Measurements from ENCODE around the gene GAMT.

Gene GAMT

GRCh38 chr19:1389033-1389940, 12.1 kb downstream of the GAMT start:
- TF ChIP-seq POLR2AphosphoS5 (IDR thresholded peaks at IDR 0.05; ENCODE audit: borderline replicate concordance, low read depth, low read length) (no peak), FOXP2 (optimal IDR thresholded peaks at IDR 0.05; ENCODE audit: control extremely low read depth, extremely low read length, insufficient read depth) (no peak), EZH2 (IDR thresholded peaks at IDR 0.05) (no peak)
- H3K27ac ChIP-seq, result no peak overlapping the region
- no peaks in the 10 kb centered on the region for H3K9me3 ChIP-seq (ENCODE audit: low read depth, low read length)
- no peak overlapping the region for H3K9ac ChIP-seq (ENCODE audit: insufficient read length)
- H3K36me3 ChIP-seq (ENCODE audit: insufficient read depth, low read length), result peaks cover 19% of the 10 kb centered on the region; the same call in 1 of the 2 replicates
- no peak overlapping the region for H3K4me3 ChIP-seq
- no peak for DNase-seq (ENCODE audit: low read depth, low spot score)

GRCh38 chr19:1388637-1389026, 12.7 kb downstream of the GAMT start:
- H3K9me3 ChIP-seq (ENCODE audit: low read depth, low read length), result no peaks in the 10 kb centered on the region
- peaks cover 19% of the 10 kb centered on the region; the same call in 1 of the 2 replicates for H3K36me3 ChIP-seq (ENCODE audit: insufficient read depth, low read length)
- H3K27ac ChIP-seq, result no peak overlapping the region
- no peak overlapping the region for H3K4me3 ChIP-seq
- no peak for TF ChIP-seq FOXP2 (optimal IDR thresholded peaks at IDR 0.05; ENCODE audit: control extremely low read depth, extremely low read length, insufficient read depth)
- TF ChIP-seq POLR2AphosphoS5 (IDR thresholded peaks at IDR 0.05; ENCODE audit: borderline replicate concordance, low read depth, low read length), result no peak
- TF ChIP-seq EZH2 (IDR thresholded peaks at IDR 0.05), result no peak
- no peak for DNase-seq (ENCODE audit: low read depth, low spot score)
- no peak overlapping the region for H3K9ac ChIP-seq (ENCODE audit: insufficient read length)

GRCh38 chr19:1387684-1388636, 13.4 kb downstream of the GAMT start:
- no peak for DNase-seq (ENCODE audit: low read depth, low spot score)
- TF ChIP-seq EZH2 (IDR thresholded peaks at IDR 0.05), result no peak
- TF ChIP-seq POLR2AphosphoS5 (IDR thresholded peaks at IDR 0.05; ENCODE audit: borderline replicate concordance, low read depth, low read length), result no peak
- Histone ChIP-seq H3K27ac (no peak overlapping the region), H3K4me3 (no peak overlapping the region), H3K36me3 (ENCODE audit: insufficient read depth, low read length) (peaks cover 19% of the 10 kb centered on the region; the same call in 1 of the 2 replicates), H3K9ac (ENCODE audit: insufficient read length) (no peak overlapping the region), H3K9me3 (ENCODE audit: low read depth, low read length) (no peaks in the 10 kb centered on the region)

GRCh38 chr19:1386945-1387683, 14.2 kb downstream of the GAMT start:
- Histone ChIP-seq H3K27ac (no peak overlapping the region), H3K9ac (ENCODE audit: insufficient read length) (no peak overlapping the region), H3K9me3 (ENCODE audit: low read depth, low read length) (no peaks in the 10 kb centered on the region), H3K4me3 (no peak overlapping the region), H3K36me3 (ENCODE audit: insufficient read depth, low read length) (peaks cover 19% of the 10 kb centered on the region; the same call in 1 of the 2 replicates)
- DNase-seq (ENCODE audit: low read depth, low spot score), result no peak
- TF ChIP-seq EZH2 (IDR thresholded peaks at IDR 0.05) (no peak), FOXP2 (optimal IDR thresholded peaks at IDR 0.05; ENCODE audit: control extremely low read depth, extremely low read length, insufficient read depth) (no peak), POLR2AphosphoS5 (IDR thresholded peaks at IDR 0.05; ENCODE audit: borderline replicate concordance, low read depth, low read length) (no peak)

DNA sequence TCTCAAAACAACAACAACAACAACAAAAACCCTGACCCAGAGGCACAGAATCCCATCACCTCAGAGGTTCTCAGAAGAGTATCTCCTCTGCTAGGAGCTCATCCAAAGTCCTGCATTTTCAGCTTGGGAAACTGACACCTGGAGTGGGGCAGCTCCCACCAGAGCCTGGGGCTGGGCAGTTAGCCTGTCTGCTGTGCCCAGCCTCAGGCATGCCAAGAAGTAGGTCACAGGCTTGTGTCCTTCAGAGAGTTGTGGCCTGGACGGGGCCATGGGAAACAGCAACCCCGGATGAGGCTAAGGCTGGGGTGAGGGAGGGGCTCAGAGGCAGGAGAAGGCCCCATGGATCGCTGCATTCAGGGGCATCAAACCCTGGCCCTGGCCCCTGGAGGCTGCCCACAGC, 15.5 kb downstream of the GAMT start:
- Histone ChIP-seq H3K4me3 (no peak overlapping the region), H3K9ac (ENCODE audit: insufficient read length) (no peak overlapping the region), H3K27ac (no peak overlapping the region), H3K36me3 (ENCODE audit: insufficient read depth, low read length) (peaks cover 16% of the 10 kb centered on the region; the same call in 1 of the 2 replicates), H3K9me3 (ENCODE audit: low read depth, low read length) (no peaks in the 10 kb centered on the region)
- TF ChIP-seq POLR2AphosphoS5 (IDR thresholded peaks at IDR 0.05; ENCODE audit: borderline replicate concordance, low read depth, low read length), result no peak
- TF ChIP-seq FOXP2 (optimal IDR thresholded peaks at IDR 0.05; ENCODE audit: control extremely low read depth, extremely low read length, insufficient read depth), result no peak
- no peak for TF ChIP-seq EZH2 (IDR thresholded peaks at IDR 0.05)
- no peak for DNase-seq (ENCODE audit: low read depth, low spot score)

GRCh38 chr19:1384478-1385110, 16.7 kb downstream of the GAMT start:
- H3K9ac ChIP-seq (ENCODE audit: insufficient read length), result peak overlapping the region; percentile 93
- no peak overlapping the region for H3K27ac ChIP-seq

DNA sequence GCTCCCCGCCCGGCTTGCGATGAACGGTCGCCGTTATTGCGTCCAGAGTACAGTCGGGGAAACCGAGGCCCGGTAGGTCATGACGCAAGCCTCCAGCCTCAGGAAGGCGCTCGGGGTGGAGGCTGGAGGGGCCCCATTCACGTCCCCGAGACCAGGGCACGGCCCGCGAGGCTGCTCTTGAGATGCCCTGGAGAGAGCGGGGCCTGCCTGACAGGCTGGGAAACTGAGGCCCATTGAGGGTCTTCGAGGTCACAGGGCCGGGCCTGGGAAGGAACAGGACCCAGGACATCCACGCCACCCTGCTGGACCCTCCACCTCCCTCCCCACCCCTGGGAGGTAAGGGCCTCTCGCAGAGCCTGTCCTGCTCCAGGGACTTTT, 17.3 kb downstream of the GAMT start:
- TF ChIP-seq FOXP2 (optimal IDR thresholded peaks at IDR 0.05; ENCODE audit: control extremely low read depth, extremely low read length, insufficient read depth), result no peak
- TF ChIP-seq EZH2 (IDR thresholded peaks at IDR 0.05), result no peak
- no peak for TF ChIP-seq POLR2AphosphoS5 (IDR thresholded peaks at IDR 0.05; ENCODE audit: borderline replicate concordance, low read depth, low read length)
- Histone ChIP-seq H3K4me3 (peak overlapping the region; percentile 91), H3K27ac (peak overlapping the region; percentile 95), H3K9ac (ENCODE audit: insufficient read length) (peak overlapping the region; percentile 93), H3K36me3 (ENCODE audit: insufficient read depth, low read length) (peaks cover 10% of the 10 kb centered on the region; the same call in 1 of the 2 replicates), H3K9me3 (ENCODE audit: low read depth, low read length) (no peaks in the 10 kb centered on the region)
- no peak for DNase-seq (ENCODE audit: low read depth, low spot score)

More at GRCh38 chr19:1384478-1385110, 16.7 kb downstream of the GAMT start:
- Histone ChIP-seq H3K9me3 (ENCODE audit: low read depth, low read length) (no peaks in the 10 kb centered on the region), H3K36me3 (ENCODE audit: insufficient read depth, low read length) (peaks cover 13% of the 10 kb centered on the region; the same call in 1 of the 2 replicates), H3K4me3 (peak overlapping the region; percentile 91)
- TF ChIP-seq FOXP2 (optimal IDR thresholded peaks at IDR 0.05; ENCODE audit: control extremely low read depth, extremely low read length, insufficient read depth) (no peak), EZH2 (IDR thresholded peaks at IDR 0.05) (no peak), POLR2AphosphoS5 (IDR thresholded peaks at IDR 0.05; ENCODE audit: borderline replicate concordance, low read depth, low read length) (no peak)
- no peak for DNase-seq (ENCODE audit: low read depth, low spot score)

Data from SK-N-MC (cell line).